Stimulated activated CD8-positive, alpha-beta memory T cell treated with anti-CD3 and anti-CD28 coated beads, Interleukin-4, amount 100 ng/mL, for 48 hours (primary cell): Measurements from ENCODE around the gene LRRTM4.
"Not testable (repeated sequence)": the region's sequence is repeated elsewhere in the genome, so short reads cannot be mapped to it uniquely, and the experiment has no call there.

Experiments
- DNase-seq: peaks from one replicate; pipeline ENCODE4 v3.0.0-alpha.2; 2020

The LRRTM4 gene

DNA sequence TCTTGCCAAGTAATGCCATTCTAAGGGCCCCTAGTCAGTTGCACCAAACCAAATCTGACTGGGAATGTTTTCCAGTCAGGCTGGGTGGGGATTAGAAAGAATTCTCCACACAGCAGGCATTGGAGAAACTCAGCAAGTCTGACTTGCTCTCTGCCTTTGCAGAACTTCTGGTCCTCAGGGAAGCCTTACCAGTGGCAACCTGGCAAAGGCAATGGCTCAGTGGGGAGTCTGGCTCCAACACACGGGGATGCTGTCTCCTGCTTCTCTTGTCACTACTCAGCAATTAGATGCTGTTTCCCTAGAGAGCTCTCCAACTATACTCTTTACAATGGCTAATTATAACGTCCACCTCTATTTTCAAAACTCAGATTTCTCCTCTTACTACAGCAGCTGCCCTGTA is 810.7 kb downstream of the LRRTM4 start:
- no peak for DNase-seq

GRCh38 chr2:76700894-76701293 is 821.3 kb downstream of the LRRTM4 start:
- no peak for DNase-seq

- not testable (repeated sequence) for DNase-seq
These were observed 824.0 kb downstream of the LRRTM4 start for GRCh38 chr2:76697998-76698713.
